Astrocyte (in vitro differentiated cells and primary cell): ENCODE measurements around the gene PGM2. TPM values are rescaled to one million over a fixed set of nuclear protein-coding genes. Genes with fewer than 3 reads are reported as not detected.
A peak's percentile ranks its signal among the peaks of the same experiment; 100 is the strongest.

Experiments
- DNase-seq: peaks from one replicate; pipeline ENCODE4 v3.0.0-alpha.2; 2010; ENCODE audit warnings: low read depth
- FAIRE-seq: peaks from 2 replicates; lab custom pipeline; 2011; peaks lifted over from hg19 to GRCh38; lab: Jason Lieb, UNC
- H2AFZ ChIP-seq: 2 replicates; pipeline ENCODE4 v1.6.0; 2012; ENCODE audit warnings: low read depth, low read length, inconsistent platforms
- H3K27ac ChIP-seq: 2 replicates; pipeline ENCODE4 v1.5.1; 2011; ENCODE audit warnings: low read depth, low read length, inconsistent platforms
- H3K27me3 ChIP-seq: 2 replicates; pipeline ENCODE4 v1.6.0; 2011; ENCODE audit warnings: low read length, inconsistent platforms; ENCODE audit not compliant: insufficient read depth
- H3K36me3 ChIP-seq: 2 replicates; pipeline ENCODE4 v1.5.1; 2011; ENCODE audit warnings: low read length, inconsistent platforms; ENCODE audit not compliant: insufficient read depth
- H3K4me1 ChIP-seq: 2 replicates; pipeline ENCODE4 v1.5.1; 2011; ENCODE audit warnings: low read length, inconsistent platforms; ENCODE audit not compliant: insufficient read depth
- H3K4me2 ChIP-seq: 2 replicates; pipeline ENCODE4 v1.6.0; 2012; ENCODE audit warnings: low read length, inconsistent platforms
- H3K4me3 ChIP-seq: 2 replicates; pipeline ENCODE4 v1.5.1; 2011; ENCODE audit warnings: low read depth, mild to moderate bottlenecking, low read length, inconsistent platforms; ENCODE audit not compliant: insufficient read depth
- H3K79me2 ChIP-seq: 2 replicates; pipeline ENCODE4 v1.6.0; 2012; ENCODE audit warnings: mild to moderate bottlenecking, low read length, inconsistent platforms; ENCODE audit not compliant: insufficient read depth
- H3K9ac ChIP-seq: 2 replicates; pipeline ENCODE4 v1.6.0; 2012; ENCODE audit warnings: mild to moderate bottlenecking, low read length, inconsistent platforms
- H3K9me3 ChIP-seq: 2 replicates; pipeline ENCODE4 v1.5.1; 2012; ENCODE audit warnings: low read depth, mild to moderate bottlenecking, low read length, inconsistent platforms; ENCODE audit not compliant: insufficient read depth
- H4K20me1 ChIP-seq: 2 replicates; pipeline ENCODE4 v1.6.0; 2012; ENCODE audit warnings: low read length, inconsistent platforms; ENCODE audit not compliant: insufficient read depth
- H3K27ac Mint-ChIP-seq: one replicate; pipeline ENCODE4 v1.8.0; 2021; ENCODE audit warnings: mild to moderate bottlenecking, mixed read lengths; ENCODE audit not compliant: unreplicated experiment
- H3K27me3 Mint-ChIP-seq: one replicate; pipeline ENCODE4 v1.8.0; 2021; ENCODE audit warnings: low read depth, mixed read lengths; ENCODE audit not compliant: unreplicated experiment
- H3K36me3 Mint-ChIP-seq: one replicate; pipeline ENCODE4 v1.8.0; 2021; ENCODE audit warnings: low read depth, mixed read lengths; ENCODE audit not compliant: unreplicated experiment
- H3K4me1 Mint-ChIP-seq: one replicate; pipeline ENCODE4 v1.8.0; 2021; ENCODE audit warnings: low read depth, mixed read lengths; ENCODE audit not compliant: unreplicated experiment
- H3K4me3 Mint-ChIP-seq: one replicate; pipeline ENCODE4 v1.8.0; 2021; ENCODE audit warnings: mild to moderate bottlenecking, moderate library complexity, mixed read lengths; ENCODE audit not compliant: unreplicated experiment
- H3K9me3 Mint-ChIP-seq: one replicate; pipeline ENCODE4 v1.8.0; 2021; ENCODE audit warnings: mild to moderate bottlenecking, mixed read lengths; ENCODE audit not compliant: unreplicated experiment
- EZH2 ChIP-seq: IDR thresholded peaks from 2 replicates; pipeline ENCODE4 v1.6.1; 2012; ENCODE audit warnings: mild to moderate bottlenecking, low read length, inconsistent platforms; ENCODE audit not compliant: insufficient read depth
- total RNA-seq: library from RNA; stranded (reverse); gene quantifications from 2 replicates; pipeline ENCODE4 v1.2.1, GENCODE V29; 2021
- TF ChIP-seq, protein P1 (sequence below): IDR thresholded peaks from 2 replicates; pipeline ENCODE4 v1.5.1; 2011; ENCODE audit warnings: low read depth, mild to moderate bottlenecking, inconsistent platforms, low read length, moderate library complexity; ENCODE audit not compliant: insufficient read depth

The PGM2 gene
- total RNA-seq, 1 donor from 2014 or later: 24.4 TPM

DNA sequence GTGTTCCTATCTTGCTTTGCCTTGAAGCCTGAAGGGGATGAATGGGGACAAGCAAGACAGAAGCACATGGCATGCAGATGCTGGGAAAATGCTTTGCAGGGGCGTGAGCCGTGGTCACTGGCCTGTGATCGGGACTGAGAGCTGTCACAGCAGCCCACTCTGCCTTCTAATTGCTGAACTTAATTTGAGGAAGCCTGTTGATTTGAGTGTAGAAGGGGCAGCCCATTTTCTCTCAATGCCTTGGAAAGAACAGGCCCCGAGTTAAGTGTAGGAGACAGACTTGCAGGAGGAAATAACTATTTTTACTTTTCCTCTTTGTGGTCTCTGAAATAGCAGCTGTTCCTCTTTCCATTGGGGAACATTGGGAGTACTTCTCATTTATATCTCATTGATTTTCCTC lies 38.3 kb downstream of the PGM2 start:
- DNase-seq (no peak), FAIRE-seq (no peak)
- H3K27ac Mint-ChIP-seq: no peak overlapping the region
- peak overlapping the region; percentile 20 for H3K4me2 ChIP-seq
- H3K9me3 ChIP-seq: no peaks in the 10 kb centered on the region
- H3K27ac ChIP-seq: no peak overlapping the region
- H3K27me3 Mint-ChIP-seq: no peaks in the 10 kb centered on the region
- H3K27me3 ChIP-seq: no peaks in the 10 kb centered on the region
- H3K4me1 ChIP-seq: peaks cover 5% of the 10 kb centered on the region
- no peaks in the 10 kb centered on the region for H3K79me2 ChIP-seq
- H3K9ac ChIP-seq: no peak overlapping the region
- no peak overlapping the region for H2AFZ ChIP-seq
- H3K4me3 Mint-ChIP-seq: no peak overlapping the region
- no peaks in the 10 kb centered on the region for H3K9me3 Mint-ChIP-seq
- H3K36me3 Mint-ChIP-seq: peaks cover 6% of the 10 kb centered on the region
- H3K4me3 ChIP-seq: no peak overlapping the region
- peaks cover 7% of the 10 kb centered on the region for H3K36me3 ChIP-seq
- no peak for TF ChIP-seq EZH2
- TF ChIP-seq, protein P1, sequence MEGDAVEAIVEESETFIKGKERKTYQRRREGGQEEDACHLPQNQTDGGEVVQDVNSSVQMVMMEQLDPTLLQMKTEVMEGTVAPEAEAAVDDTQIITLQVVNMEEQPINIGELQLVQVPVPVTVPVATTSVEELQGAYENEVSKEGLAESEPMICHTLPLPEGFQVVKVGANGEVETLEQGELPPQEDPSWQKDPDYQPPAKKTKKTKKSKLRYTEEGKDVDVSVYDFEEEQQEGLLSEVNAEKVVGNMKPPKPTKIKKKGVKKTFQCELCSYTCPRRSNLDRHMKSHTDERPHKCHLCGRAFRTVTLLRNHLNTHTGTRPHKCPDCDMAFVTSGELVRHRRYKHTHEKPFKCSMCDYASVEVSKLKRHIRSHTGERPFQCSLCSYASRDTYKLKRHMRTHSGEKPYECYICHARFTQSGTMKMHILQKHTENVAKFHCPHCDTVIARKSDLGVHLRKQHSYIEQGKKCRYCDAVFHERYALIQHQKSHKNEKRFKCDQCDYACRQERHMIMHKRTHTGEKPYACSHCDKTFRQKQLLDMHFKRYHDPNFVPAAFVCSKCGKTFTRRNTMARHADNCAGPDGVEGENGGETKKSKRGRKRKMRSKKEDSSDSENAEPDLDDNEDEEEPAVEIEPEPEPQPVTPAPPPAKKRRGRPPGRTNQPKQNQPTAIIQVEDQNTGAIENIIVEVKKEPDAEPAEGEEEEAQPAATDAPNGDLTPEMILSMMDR: no peak
- H3K4me1 Mint-ChIP-seq: peaks cover 6% of the 10 kb centered on the region
- no peaks in the 10 kb centered on the region for H4K20me1 ChIP-seq

DNA sequence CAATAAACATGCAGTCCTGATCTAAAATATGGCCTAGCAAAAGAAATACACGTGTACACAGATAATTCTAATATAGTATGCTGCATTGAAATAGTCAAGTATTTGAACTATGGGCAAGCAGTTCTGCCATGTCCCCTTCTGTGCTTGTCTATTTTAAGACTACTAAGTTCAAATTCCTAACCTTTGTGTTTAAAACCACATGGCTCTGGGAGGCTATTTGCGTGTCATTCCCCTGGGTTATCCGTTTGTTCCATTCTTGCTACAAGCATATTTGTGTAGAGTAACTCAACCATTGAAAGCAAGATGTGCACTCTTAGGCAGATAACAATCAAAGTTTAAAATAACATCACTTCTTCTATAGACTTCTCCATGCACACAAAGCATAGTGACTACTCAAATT lies 39.0 kb downstream of the PGM2 start:
- DNase-seq (peak; percentile 34), FAIRE-seq (no peak)
- Mint-ChIP-seq H3K36me3 (peaks cover 6% of the 10 kb centered on the region), H3K4me3 (no peak overlapping the region), H3K9me3 (no peaks in the 10 kb centered on the region), H3K4me1 (peaks cover 6% of the 10 kb centered on the region), H3K27ac (no peak overlapping the region), H3K27me3 (no peaks in the 10 kb centered on the region)
- H3K9me3 ChIP-seq: no peaks in the 10 kb centered on the region
- H4K20me1 ChIP-seq: no peaks in the 10 kb centered on the region
- no peak overlapping the region for H2AFZ ChIP-seq
- TF ChIP-seq EZH2: no peak
- TF ChIP-seq, protein P1: no peak
- H3K27me3 ChIP-seq: no peaks in the 10 kb centered on the region
- H3K4me1 ChIP-seq: peaks cover 5% of the 10 kb centered on the region
- no peaks in the 10 kb centered on the region for H3K79me2 ChIP-seq
- no peak overlapping the region for H3K9ac ChIP-seq
- H3K27ac ChIP-seq: no peak overlapping the region
- peak overlapping the region; percentile 20 for H3K4me2 ChIP-seq
- no peak overlapping the region for H3K4me3 ChIP-seq
- H3K36me3 ChIP-seq: peaks cover 7% of the 10 kb centered on the region

DNA sequence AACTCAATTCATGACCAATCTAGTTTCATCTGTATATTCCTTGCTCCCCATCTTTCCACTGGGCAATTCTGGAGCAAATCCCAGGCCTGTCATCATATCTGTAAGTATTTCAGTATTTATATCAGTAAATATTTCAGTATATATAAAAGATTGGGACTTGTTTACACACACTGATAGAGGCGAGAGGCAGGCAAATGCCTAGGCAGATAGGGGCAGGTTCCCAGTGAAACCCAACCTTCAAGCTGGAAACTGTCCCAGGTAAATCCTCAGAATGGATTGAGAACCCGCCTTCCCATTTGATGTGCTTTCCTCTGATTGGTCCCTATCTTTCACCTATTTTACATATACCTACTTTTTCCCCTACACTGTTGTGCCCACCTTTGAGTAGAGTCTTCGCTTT lies 40.6 kb downstream of the PGM2 start:
- Histone ChIP-seq H3K9ac (no peak overlapping the region), H3K27me3 (no peaks in the 10 kb centered on the region), H3K27ac (no peak overlapping the region), H3K36me3 (peaks cover 7% of the 10 kb centered on the region), H3K4me3 (no peak overlapping the region), H3K4me2 (no peak overlapping the region), H2AFZ (no peak overlapping the region), H3K9me3 (no peaks in the 10 kb centered on the region), H3K4me1 (peaks cover 5% of the 10 kb centered on the region), H3K79me2 (no peaks in the 10 kb centered on the region), H4K20me1 (no peaks in the 10 kb centered on the region)
- TF ChIP-seq, protein P1: no peak
- no peak for TF ChIP-seq EZH2
- H3K27me3 Mint-ChIP-seq: no peaks in the 10 kb centered on the region
- H3K4me1 Mint-ChIP-seq: peaks cover 6% of the 10 kb centered on the region
- H3K9me3 Mint-ChIP-seq: no peaks in the 10 kb centered on the region
- peaks cover 6% of the 10 kb centered on the region for H3K36me3 Mint-ChIP-seq
- FAIRE-seq (no peak), DNase-seq (no peak)
- no peak overlapping the region for H3K4me3 Mint-ChIP-seq
- no peak overlapping the region for H3K27ac Mint-ChIP-seq
